ENCODE measurements around the gene KIRREL3.

Gene KIRREL3

DNA sequence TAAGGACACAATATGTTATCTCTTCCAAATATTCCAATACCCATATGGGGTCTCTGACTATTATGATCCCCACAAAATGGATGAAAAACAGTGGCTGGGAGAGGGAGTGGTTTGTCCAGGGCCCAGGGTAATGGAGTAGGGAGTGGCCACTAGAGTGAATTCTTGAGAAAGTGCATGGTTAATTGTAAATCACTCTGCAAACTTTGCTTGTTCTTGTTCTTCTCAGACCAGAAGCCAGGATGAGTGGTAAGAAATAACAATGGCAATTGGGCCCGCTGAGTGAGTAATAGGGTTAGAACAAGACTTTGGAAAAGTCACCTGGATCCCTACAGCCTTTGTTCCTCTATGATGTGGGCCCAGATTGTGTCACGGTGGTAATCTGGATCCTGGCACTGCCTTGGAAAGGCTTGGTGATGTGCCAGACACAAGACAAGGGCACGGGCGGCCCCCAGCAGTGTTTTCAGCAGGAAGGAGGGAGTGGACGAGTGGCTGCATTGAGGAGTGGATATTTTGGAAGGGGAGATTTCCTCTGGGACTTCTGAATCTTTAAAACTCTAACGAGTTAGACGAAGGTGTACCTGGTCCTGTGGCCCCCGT lies 18.2 kb upstream of the KIRREL3 start:
- no peak for DNase-seq (ENCODE audit: low read depth)
- TF ChIP-seq, protein P1, sequence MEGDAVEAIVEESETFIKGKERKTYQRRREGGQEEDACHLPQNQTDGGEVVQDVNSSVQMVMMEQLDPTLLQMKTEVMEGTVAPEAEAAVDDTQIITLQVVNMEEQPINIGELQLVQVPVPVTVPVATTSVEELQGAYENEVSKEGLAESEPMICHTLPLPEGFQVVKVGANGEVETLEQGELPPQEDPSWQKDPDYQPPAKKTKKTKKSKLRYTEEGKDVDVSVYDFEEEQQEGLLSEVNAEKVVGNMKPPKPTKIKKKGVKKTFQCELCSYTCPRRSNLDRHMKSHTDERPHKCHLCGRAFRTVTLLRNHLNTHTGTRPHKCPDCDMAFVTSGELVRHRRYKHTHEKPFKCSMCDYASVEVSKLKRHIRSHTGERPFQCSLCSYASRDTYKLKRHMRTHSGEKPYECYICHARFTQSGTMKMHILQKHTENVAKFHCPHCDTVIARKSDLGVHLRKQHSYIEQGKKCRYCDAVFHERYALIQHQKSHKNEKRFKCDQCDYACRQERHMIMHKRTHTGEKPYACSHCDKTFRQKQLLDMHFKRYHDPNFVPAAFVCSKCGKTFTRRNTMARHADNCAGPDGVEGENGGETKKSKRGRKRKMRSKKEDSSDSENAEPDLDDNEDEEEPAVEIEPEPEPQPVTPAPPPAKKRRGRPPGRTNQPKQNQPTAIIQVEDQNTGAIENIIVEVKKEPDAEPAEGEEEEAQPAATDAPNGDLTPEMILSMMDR (conservative IDR thresholded peaks at IDR 0.05; ENCODE audit: low read length): no peak
- H3K4me3 ChIP-seq (ENCODE audit: low read length): no peak overlapping the region

DNA sequence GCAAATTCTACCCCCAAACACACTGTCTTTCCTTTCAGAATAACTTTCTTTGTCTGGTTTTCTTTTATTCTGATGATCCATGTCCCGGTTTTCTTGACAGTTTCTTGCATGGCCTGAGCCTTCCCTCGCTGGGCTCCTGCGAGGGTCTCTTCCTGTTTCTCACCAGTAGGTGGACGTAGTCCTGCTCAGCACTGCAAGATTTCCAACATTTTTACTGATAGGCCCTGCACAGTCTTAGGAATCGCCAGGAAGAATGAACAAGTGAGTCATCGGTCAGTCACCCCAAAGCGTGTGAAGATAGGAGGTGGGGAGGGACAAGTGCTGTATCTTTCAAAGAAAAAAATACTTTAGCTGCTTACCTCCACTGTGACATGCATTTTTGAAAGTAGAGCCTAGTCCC lies 16.9 kb upstream of the KIRREL3 start:
- DNase-seq (ENCODE audit: low read depth): peak; percentile 86
- no peak overlapping the region for H3K4me3 ChIP-seq (ENCODE audit: low read length)
- TF ChIP-seq, protein P1 (conservative IDR thresholded peaks at IDR 0.05; ENCODE audit: low read length): peak; percentile 72

DNA sequence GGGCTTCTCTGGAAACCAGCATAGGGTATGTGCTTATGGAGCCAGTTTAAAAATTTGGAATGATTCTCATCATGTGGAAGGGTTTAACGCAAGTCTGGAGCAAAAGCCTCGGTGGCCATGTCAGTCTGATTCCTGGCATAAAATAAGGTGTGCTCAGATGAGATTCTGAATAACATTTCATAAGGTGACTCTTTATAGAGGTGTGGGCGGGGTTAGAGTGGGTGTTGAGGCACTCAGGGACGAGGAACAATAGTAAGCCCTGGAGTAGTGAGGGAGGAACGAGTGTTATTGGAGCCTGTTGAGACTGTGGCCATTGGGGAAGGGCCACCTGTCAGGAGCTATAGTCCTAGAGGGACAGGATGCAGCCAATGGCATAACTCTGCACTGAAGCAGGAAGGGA lies 13.0 kb upstream of the KIRREL3 start:
- no peak for DNase-seq (ENCODE audit: low read depth)
- no peak overlapping the region for H3K4me3 ChIP-seq (ENCODE audit: low read length)
- TF ChIP-seq, protein P1 (conservative IDR thresholded peaks at IDR 0.05; ENCODE audit: low read length): no peak

DNA sequence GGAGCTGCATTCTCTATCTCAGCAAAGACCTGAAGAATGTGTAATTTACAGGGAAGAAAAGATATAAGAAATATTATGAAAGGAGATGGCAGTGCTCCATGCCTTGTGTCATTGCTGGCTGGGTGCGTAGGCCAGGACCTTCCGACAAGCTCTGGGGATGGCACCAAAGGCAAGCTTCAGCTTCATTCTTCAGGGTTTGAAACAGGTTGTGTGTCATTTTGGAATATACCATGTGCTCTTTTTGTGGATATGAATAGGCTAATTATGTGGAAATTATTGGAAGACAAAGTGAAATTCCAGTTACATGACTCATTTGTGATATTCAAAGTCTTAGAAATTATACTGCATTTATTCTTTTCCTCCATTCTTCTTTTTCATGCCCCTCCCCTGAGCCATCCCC lies 5.7 kb upstream of the KIRREL3 start:
- TF ChIP-seq, protein P1 (conservative IDR thresholded peaks at IDR 0.05; ENCODE audit: low read length): no peak
- DNase-seq (ENCODE audit: low read depth): peak; percentile 65

DNA sequence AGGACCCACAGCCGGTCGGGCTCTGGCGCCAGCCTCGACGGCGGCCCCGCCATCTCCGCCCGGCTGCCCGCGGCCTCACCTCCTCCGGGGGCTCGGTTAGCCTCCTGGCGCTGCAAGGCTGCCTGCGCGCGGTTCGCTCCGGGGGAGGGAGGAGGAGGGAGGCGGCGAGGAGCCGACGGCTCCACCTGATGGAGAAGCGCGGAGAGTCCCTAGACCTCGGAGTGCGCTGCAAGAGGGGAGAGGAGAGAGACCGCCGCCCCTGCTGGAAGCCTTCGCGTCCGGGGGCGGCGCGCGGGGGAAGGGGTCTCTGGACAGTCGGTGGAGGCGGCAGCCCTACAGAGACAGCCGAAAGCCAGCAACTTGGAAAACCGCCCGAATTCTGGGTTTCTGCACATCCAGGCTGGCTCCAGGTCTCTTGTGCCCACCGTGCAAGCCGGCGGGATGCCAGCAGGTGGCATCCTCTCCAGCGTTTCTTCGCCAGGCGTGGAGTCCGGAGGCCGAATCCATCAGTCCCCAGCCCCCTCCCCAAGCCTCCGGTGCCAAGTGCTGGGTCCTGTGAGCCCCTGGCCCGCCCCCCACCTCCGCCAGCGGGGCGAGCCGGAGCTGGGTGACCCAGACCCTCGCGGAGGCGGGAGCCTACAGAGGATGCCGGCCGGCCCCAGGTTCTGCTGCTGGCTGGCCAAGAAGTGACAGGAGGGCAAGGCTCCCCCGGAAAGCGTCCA lies 2.9 kb upstream of the KIRREL3 start:
- DNase-seq (ENCODE audit: low read depth): peak; percentile 37
- peak overlapping the region; percentile 56 for H3K4me3 ChIP-seq (ENCODE audit: low read length)
- TF ChIP-seq, protein P1 (conservative IDR thresholded peaks at IDR 0.05; ENCODE audit: low read length): peak; percentile 30

More for the DNA sequence above, 5.7 kb upstream of the KIRREL3 start:
- H3K4me3 ChIP-seq (ENCODE audit: low read length): no peak overlapping the region

DNA sequence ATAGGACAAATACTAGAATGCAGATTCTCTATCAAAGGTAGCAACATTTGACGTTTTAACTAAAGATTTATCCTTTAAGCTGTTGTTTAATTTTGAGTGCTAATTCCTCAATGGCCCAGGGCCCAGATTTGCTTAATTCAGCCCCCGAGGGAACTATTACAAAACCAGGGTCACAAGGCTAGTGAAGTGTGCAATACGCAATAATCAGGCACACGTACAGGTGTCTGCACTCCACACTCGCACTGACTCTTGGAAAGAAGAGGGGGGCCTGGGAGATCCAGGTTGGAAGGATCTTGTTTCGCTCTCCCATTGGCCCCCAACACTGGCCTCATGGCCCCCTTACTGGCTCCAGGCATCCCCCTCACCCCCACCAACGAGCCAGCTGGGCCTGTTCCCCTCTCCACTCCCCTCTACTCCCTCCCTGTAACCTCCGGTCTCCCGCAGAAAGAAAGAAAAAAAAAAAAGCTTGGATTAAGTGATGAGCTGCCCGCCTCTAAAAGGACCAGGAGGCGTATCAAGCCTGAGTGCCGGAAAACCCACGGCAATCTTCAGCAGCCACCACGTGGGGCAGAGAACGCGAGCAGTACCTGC lies 2.2 kb upstream of the KIRREL3 start:
- TF ChIP-seq, protein P1 (conservative IDR thresholded peaks at IDR 0.05; ENCODE audit: low read length): no peak
- DNase-seq (ENCODE audit: low read depth): no peak
- peak overlapping the region; percentile 56 for H3K4me3 ChIP-seq (ENCODE audit: low read length)

DNA sequence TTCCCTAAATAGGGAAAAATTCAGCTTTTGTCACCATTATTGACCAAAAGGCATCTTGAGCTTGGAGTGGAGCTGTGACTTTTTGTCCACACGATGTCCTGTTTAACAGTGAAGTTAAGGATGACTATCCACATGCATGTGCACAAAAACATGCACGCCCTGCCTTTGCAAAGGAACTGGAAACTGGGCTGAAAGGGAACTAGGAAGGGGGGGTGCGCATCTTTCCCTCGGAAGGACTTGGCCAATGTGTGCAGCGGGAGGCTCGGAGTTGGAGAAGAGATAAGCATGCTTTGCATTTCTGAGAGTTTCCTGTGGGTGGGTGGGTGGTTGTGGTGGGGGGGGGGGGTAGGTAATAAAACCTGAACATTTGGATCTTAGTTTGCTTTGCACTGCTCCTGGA lies 411 bp upstream of the KIRREL3 start:
- peak overlapping the region; percentile 88 for H3K4me3 ChIP-seq (ENCODE audit: low read length)
- peak; percentile 34 for DNase-seq (ENCODE audit: low read depth)
- TF ChIP-seq, protein P1 (conservative IDR thresholded peaks at IDR 0.05; ENCODE audit: low read length): no peak

Data from AG10803 (cell line).